GM12878 (cell line): Measurements from ENCODE around the gene IL4I1. TPM values are rescaled to one million over a fixed set of nuclear protein-coding genes. Genes with fewer than 3 reads are reported as not detected.

ENCODE experiments used
- BHLHE40 ChIP-seq, 2 experiments: fragments of 450-650 bp in 1 of 2; IDR thresholded peaks; 2 replicates each; pipeline ENCODE4 v1.6.1; 2011 to 2017; ENCODE audit warnings: low read depth in 2 of 2, borderline replicate concordance in 1 of 2, improper control_type of control experiment in 1 of 2, low read length in 1 of 2, mild to moderate bottlenecking in 1 of 2
- CHD2 ChIP-seq: IDR thresholded peaks from 2 replicates; pipeline ENCODE4 v1.6.1; 2011; ENCODE audit warnings: low read depth, low read length, improper control_type of control experiment, borderline replicate concordance
- DPF2 ChIP-seq: fragments of 450-650 bp; IDR thresholded peaks from 2 replicates; pipeline ENCODE4 v1.6.1; 2017; ENCODE audit warnings: mild to moderate bottlenecking
- ETV6 ChIP-seq, 2 experiments: fragments of 450-650 bp in 1 of 2; IDR thresholded peaks in 1 of 2; conservative IDR thresholded peaks in 1 of 2; 2 replicates each; pipeline ENCODE4 v1.6.1; 2014; ENCODE audit warnings: antibody characterized with exemption in 1 of 2, borderline replicate concordance in 1 of 2, low read depth in 1 of 2, mild to moderate bottlenecking in 1 of 2, moderate library complexity in 1 of 2
- HDAC6 ChIP-seq: fragments of 200-600 bp; sonication (generic); IDR thresholded peaks from one replicate; pipeline ENCODE4 v1.8.0; 2017; ENCODE audit warnings: antibody characterized with exemption; ENCODE audit not compliant: unreplicated experiment
- MEF2A ChIP-seq: IDR thresholded peaks from 2 replicates; pipeline ENCODE4 v1.6.1; 2011; ENCODE audit warnings: low read depth, mild to moderate bottlenecking, low read length, moderate library complexity; ENCODE audit not compliant: insufficient read depth
- MXI1 ChIP-seq: fragments of 150-350 bp; IDR thresholded peaks from 2 replicates; pipeline ENCODE4 v1.6.1; 2011; ENCODE audit warnings: low read depth, mild to moderate bottlenecking, inconsistent platforms, low read length, improper control_type of control experiment
- POLR2AphosphoS5 ChIP-seq: IDR thresholded peaks from 2 replicates; pipeline ENCODE4 v1.6.1; 2011; ENCODE audit warnings: mild to moderate bottlenecking, low read length, inconsistent platforms
- SMARCA5 ChIP-seq: fragments of 450-650 bp; IDR thresholded peaks from 2 replicates; pipeline ENCODE4 v1.6.1; 2017; ENCODE audit warnings: mild to moderate bottlenecking
- SUPT20H ChIP-seq: IDR thresholded peaks from 2 replicates; pipeline ENCODE4 v1.6.1; 2011; ENCODE audit warnings: low read depth, mild to moderate bottlenecking, low read length, moderate library complexity, borderline replicate concordance; ENCODE audit not compliant: control insufficient read depth
- SUZ12 ChIP-seq: fragments of 200-600 bp; sonication (generic); IDR thresholded peaks from one replicate; pipeline ENCODE4 v1.6.1; 2018; ENCODE audit warnings: antibody characterized with exemption, mild to moderate bottlenecking; ENCODE audit not compliant: unreplicated experiment
- TCF3 ChIP-seq: IDR thresholded peaks from 2 replicates; pipeline ENCODE4 v1.6.1; 2012; ENCODE audit warnings: low read depth, mild to moderate bottlenecking, low read length, borderline replicate concordance; ENCODE audit not compliant: insufficient read depth
- ZNF24 ChIP-seq: fragments of 450-650 bp; IDR thresholded peaks from 2 replicates; pipeline ENCODE4 v1.6.1; 2017; ENCODE audit warnings: antibody characterized with exemption, mild to moderate bottlenecking
- ZNF592 ChIP-seq: fragments of 450-650 bp; IDR thresholded peaks from 2 replicates; pipeline ENCODE4 v1.6.1; 2017; ENCODE audit warnings: mild to moderate bottlenecking, moderate library complexity
- ZNF622 ChIP-seq: fragments of 450-650 bp; IDR thresholded peaks from 2 replicates; pipeline ENCODE4 v1.6.1; 2017; ENCODE audit warnings: mild to moderate bottlenecking, inconsistent platforms
- polyA plus RNA-seq, 11 experiments: library from polyadenylated mRNA; depleted of rRNA in 4 of 11; unstranded in 6 of 11; stranded (reverse) in 5 of 11; fragments of >200 nt; fragmentation: Nextera tagmentation in 4 of 11; fragmentation: Illumina TruSeq in 1 of 11; extraction: Ambion mirVana in 4 of 11; extraction: Trizol in 1 of 11; gene quantifications; 1 replicate in 1 of 11; 2 replicates in 10 of 11; pipeline versions ENCODE4 v1.2.1 to v1.2.3, GENCODE V29; 2011 to 2016; ENCODE audit warnings: inconsistent platforms in 2 of 11, missing spikeins in 2 of 11, low read depth in 1 of 11
- total RNA-seq, 4 experiments: library from RNA; depleted of rRNA in 3 of 4; stranded (reverse); fragments of >200 nt in 3 of 4; fragmentation: Illumina TruSeq in 1 of 4; extraction: Trizol in 1 of 4; gene quantifications; 2 replicates each; pipeline versions ENCODE4 v1.2.1 to v1.2.3, GENCODE V29; 2013 to 2021
- TF ChIP-seq, protein P1 (sequence below): IDR thresholded peaks from 2 replicates; pipeline ENCODE4 v1.6.1; 2011; ENCODE audit warnings: low read depth, low read length, improper control_type of control experiment, borderline replicate concordance
- TF ChIP-seq, protein P2 (sequence below): fragments of 450-650 bp; IDR thresholded peaks from 2 replicates; pipeline ENCODE4 v1.6.1; 2017; ENCODE audit warnings: mild to moderate bottlenecking, low read depth, inconsistent platforms; ENCODE audit not compliant: poor library complexity, severe bottlenecking
- TF ChIP-seq, protein P3 (sequence below): fragments of 150-350 bp; IDR thresholded peaks from 2 replicates; pipeline ENCODE4 v1.6.1; 2016; ENCODE audit warnings: low read depth, low read length

The IL4I1 gene
- total and polyA plus RNA-seq, 10 of the 15 experiments (the other 5 are each of a cell fraction or from before 2014, with no cell fraction given), result 0.62 to 83.8 (median 42.8) TPM

- TF ChIP-seq ZNF622 (no peak), ZNF24 (no peak), SUPT20H (no peak), TCF3 (no peak), MEF2A (no peak), BHLHE40 (IDR thresholded peaks at IDR 0.05; ENCODE audit: borderline replicate concordance in 1 of 2, low read depth in 2 of 2, low read length in 1 of 2) (peak; percentile 55 to 61; a peak in 3 of 4 replicates), ZNF592 (no peak), HDAC6 (no peak), ETV6 (conservative IDR thresholded peaks at IDR 0.05 in 1 of 2, IDR thresholded peaks at IDR 0.05 in 1 of 2; ENCODE audit: borderline replicate concordance in 1 of 2, low read depth in 1 of 2) (no peak), SUZ12 (no peak), CHD2 (peak; percentile 90; the same call in 1 of the 2 replicates), SMARCA5 (peak; percentile 68; the same call in 1 of the 2 replicates), MXI1 (no peak; the same call in 1 of the 2 replicates), POLR2AphosphoS5 (peak; percentile 46), DPF2 (peak; percentile 79)
- TF ChIP-seq, protein P1, sequence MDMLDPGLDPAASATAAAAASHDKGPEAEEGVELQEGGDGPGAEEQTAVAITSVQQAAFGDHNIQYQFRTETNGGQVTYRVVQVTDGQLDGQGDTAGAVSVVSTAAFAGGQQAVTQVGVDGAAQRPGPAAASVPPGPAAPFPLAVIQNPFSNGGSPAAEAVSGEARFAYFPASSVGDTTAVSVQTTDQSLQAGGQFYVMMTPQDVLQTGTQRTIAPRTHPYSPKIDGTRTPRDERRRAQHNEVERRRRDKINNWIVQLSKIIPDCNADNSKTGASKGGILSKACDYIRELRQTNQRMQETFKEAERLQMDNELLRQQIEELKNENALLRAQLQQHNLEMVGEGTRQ, result no peak
- TF ChIP-seq, protein P2, sequence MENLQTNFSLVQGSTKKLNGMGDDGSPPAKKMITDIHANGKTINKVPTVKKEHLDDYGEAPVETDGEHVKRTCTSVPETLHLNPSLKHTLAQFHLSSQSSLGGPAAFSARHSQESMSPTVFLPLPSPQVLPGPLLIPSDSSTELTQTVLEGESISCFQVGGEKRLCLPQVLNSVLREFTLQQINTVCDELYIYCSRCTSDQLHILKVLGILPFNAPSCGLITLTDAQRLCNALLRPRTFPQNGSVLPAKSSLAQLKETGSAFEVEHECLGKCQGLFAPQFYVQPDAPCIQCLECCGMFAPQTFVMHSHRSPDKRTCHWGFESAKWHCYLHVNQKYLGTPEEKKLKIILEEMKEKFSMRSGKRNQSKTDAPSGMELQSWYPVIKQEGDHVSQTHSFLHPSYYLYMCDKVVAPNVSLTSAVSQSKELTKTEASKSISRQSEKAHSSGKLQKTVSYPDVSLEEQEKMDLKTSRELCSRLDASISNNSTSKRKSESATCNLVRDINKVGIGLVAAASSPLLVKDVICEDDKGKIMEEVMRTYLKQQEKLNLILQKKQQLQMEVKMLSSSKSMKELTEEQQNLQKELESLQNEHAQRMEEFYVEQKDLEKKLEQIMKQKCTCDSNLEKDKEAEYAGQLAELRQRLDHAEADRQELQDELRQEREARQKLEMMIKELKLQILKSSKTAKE, result peak; percentile 63
- TF ChIP-seq, protein P3, sequence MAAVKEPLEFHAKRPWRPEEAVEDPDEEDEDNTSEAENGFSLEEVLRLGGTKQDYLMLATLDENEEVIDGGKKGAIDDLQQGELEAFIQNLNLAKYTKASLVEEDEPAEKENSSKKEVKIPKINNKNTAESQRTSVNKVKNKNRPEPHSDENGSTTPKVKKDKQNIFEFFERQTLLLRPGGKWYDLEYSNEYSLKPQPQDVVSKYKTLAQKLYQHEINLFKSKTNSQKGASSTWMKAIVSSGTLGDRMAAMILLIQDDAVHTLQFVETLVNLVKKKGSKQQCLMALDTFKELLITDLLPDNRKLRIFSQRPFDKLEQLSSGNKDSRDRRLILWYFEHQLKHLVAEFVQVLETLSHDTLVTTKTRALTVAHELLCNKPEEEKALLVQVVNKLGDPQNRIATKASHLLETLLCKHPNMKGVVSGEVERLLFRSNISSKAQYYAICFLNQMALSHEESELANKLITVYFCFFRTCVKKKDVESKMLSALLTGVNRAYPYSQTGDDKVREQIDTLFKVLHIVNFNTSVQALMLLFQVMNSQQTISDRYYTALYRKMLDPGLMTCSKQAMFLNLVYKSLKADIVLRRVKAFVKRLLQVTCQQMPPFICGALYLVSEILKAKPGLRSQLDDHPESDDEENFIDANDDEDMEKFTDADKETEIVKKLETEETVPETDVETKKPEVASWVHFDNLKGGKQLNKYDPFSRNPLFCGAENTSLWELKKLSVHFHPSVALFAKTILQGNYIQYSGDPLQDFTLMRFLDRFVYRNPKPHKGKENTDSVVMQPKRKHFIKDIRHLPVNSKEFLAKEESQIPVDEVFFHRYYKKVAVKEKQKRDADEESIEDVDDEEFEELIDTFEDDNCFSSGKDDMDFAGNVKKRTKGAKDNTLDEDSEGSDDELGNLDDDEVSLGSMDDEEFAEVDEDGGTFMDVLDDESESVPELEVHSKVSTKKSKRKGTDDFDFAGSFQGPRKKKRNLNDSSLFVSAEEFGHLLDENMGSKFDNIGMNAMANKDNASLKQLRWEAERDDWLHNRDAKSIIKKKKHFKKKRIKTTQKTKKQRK, result no peak
Observed at GRCh38 chr19:49869484-49870308, 27.0 kb downstream of the IL4I1 start (continued).
